Upper lobe of left lung (tissue), 6 donors: Measurements from ENCODE around the gene MAEL. TPM values are rescaled to one million over a fixed set of nuclear protein-coding genes. Genes with fewer than 3 reads are reported as not detected.

Source experiments
- ATAC-seq, 2 donors: fragments of 200-7000 bp; cut with Tn5 transposase; one replicate each; pipeline ENCODE4 v1.9.1; 2022; ENCODE audit warnings: mild to moderate bottlenecking in 2 of 2, moderate library complexity in 2 of 2; ENCODE audit not compliant: low FRiP score in 2 of 2
- DNase-seq, 2 donors: peaks; one replicate each; pipeline ENCODE4 v3.0.0-alpha.2; 2019 to 2020
- H3K27ac ChIP-seq, 4 donors: fragments of 200-600 bp; sonication (generic); one replicate each; pipeline ENCODE4 v1.5.1; 2016 to 2019
- H3K27me3 ChIP-seq, 4 donors: fragments of 200-600 bp; sonication (generic); one replicate each; pipeline ENCODE4 v1.5.1; 2017 to 2019
- H3K36me3 ChIP-seq, 4 donors: fragments of 200-600 bp; sonication (generic); one replicate each; pipeline ENCODE4 v1.5.1; 2016 to 2019
- H3K4me1 ChIP-seq, 4 donors: fragments of 200-600 bp; sonication (generic); one replicate each; pipeline ENCODE4 v1.5.1; 2018 to 2019
- H3K4me3 ChIP-seq, 4 donors: fragments of 200-600 bp; sonication (generic); one replicate each; pipeline ENCODE4 v1.5.1; 2017 to 2019; ENCODE audit warnings: mild to moderate bottlenecking in 2 of 4, moderate library complexity in 1 of 4
- H3K9me3 ChIP-seq, 4 donors: fragments of 200-600 bp; sonication (generic); one replicate each; pipeline ENCODE4 v1.5.1; 2018 to 2019
- CTCF ChIP-seq, 6 experiments: fragments of 450-650 bp in 4 of 6; fragments of 200-600 bp in 2 of 6; sonication (generic) in 2 of 6; IDR thresholded peaks; one replicate each; pipeline ENCODE4 v1.5.1; 2016 to 2019; ENCODE audit warnings: antibody characterized with exemption in 6 of 6
- EP300 ChIP-seq, 4 donors: sonication (generic); formaldehyde crosslinking; IDR thresholded peaks; one replicate each; pipeline ENCODE4 v1.5.1; 2017; ENCODE audit warnings: antibody characterized with exemption in 4 of 4, control low read depth in 2 of 4
- POLR2A ChIP-seq, 4 donors: fragments of 450-650 bp; IDR thresholded peaks; one replicate each; pipeline ENCODE4 v1.5.1; 2016 to 2017; ENCODE audit warnings: antibody characterized with exemption in 4 of 4, mild to moderate bottlenecking in 2 of 4
- POLR2AphosphoS5 ChIP-seq, 2 donors: sonication (generic); formaldehyde crosslinking; IDR thresholded peaks; one replicate each; pipeline ENCODE4 v1.5.1; 2017; ENCODE audit warnings: antibody characterized with exemption in 2 of 2
- WGBS, 2 donors: methylation state at CpG; one replicate each; pipeline ENCODE4 v1.1.5; 2017 to 2018; 5-methylcytosine and 5-hydroxymethylcytosine counted together
- total RNA-seq, 6 donors: library from RNA; depleted of rRNA in 4 of 6; stranded (reverse); fragments of >200 nt in 4 of 6; gene quantifications; one replicate each; pipeline versions ENCODE4 v1.1.0 to v1.2.1, GENCODE V29; 2016 to 2021
- donor health status: DM: no; HTN: no; CAD: no; lungs with moderate emphysema.
- donor health status: DM: no; HTN: yes; CAD: no; lungs with severe emphysema.

The MAEL gene
- total RNA-seq, 6 donors from 2014 or later, result not detected

- WGBS, 2 donors, result 49 to 55% methylated on average over 10 of the region's 10 CpGs
- DNase-seq, result no peak
- no peak for ATAC-seq
Measured at GRCh38 chr1:167056529-167057231, 67.6 kb downstream of the MAEL start.

GRCh38 chr1:167057241-167057688 is 68.2 kb downstream of the MAEL start:
- WGBS, 2 donors, result 35 to 51% methylated on average over 6 of the region's 6 CpGs
- DNase-seq (no peak), ATAC-seq (no peak)
- peaks cover 3 to 9% (median 5%) of the 10 kb centered on the region in 4 donors for H3K4me1 ChIP-seq
- H3K27ac ChIP-seq, result no peak overlapping the region
- H3K4me3 ChIP-seq, result no peak overlapping the region
- H3K36me3 ChIP-seq, result no peaks in the 10 kb centered on the region
- no peak for TF ChIP-seq POLR2AphosphoS5 (IDR thresholded peaks at IDR 0.05)
- TF ChIP-seq EP300 (IDR thresholded peaks at IDR 0.05), result no peak
- no peak for TF ChIP-seq POLR2A (IDR thresholded peaks at IDR 0.05)
- TF ChIP-seq CTCF (IDR thresholded peaks at IDR 0.05), result peak in 3 of 6 experiments; percentile 26 to 41 (median 27)
- no peaks in the 10 kb centered on the region for H3K27me3 ChIP-seq
- H3K9me3 ChIP-seq, result no peaks in the 10 kb centered on the region

More at GRCh38 chr1:167056529-167057231, 67.6 kb downstream of the MAEL start:
- no peaks in the 10 kb centered on the region for H3K36me3 ChIP-seq
- H3K9me3 ChIP-seq, result no peaks in the 10 kb centered on the region
- H3K4me3 ChIP-seq, result no peak overlapping the region
- no peak overlapping the region for H3K27ac ChIP-seq
- H3K27me3 ChIP-seq, result no peaks in the 10 kb centered on the region
- H3K4me1 ChIP-seq, result peaks cover 3 to 9% (median 5%) of the 10 kb centered on the region in 4 donors
- TF ChIP-seq POLR2AphosphoS5 (IDR thresholded peaks at IDR 0.05) (no peak), EP300 (IDR thresholded peaks at IDR 0.05) (no peak), POLR2A (IDR thresholded peaks at IDR 0.05) (no peak), CTCF (IDR thresholded peaks at IDR 0.05) (no peak)

GRCh38 chr1:167059045-167059808 is 70.1 kb downstream of the MAEL start:
- H3K36me3 ChIP-seq, result no peaks in the 10 kb centered on the region
- no peak overlapping the region for H3K4me3 ChIP-seq
- peak in 1 of 2 donors; percentile 58 for DNase-seq
- peak; percentile 54 to 87 for ATAC-seq
- 13 to 15% methylated on average over 17 of the region's 17 CpGs for WGBS, 2 donors
- no peak overlapping the region for H3K27ac ChIP-seq
- no peaks in the 10 kb centered on the region for H3K27me3 ChIP-seq
- no peaks in the 10 kb centered on the region for H3K9me3 ChIP-seq
- no peak for TF ChIP-seq POLR2A (IDR thresholded peaks at IDR 0.05)
- TF ChIP-seq CTCF (IDR thresholded peaks at IDR 0.05), result peak; percentile 85 to 94 (median 92)
- peaks cover 3 to 9% (median 5%) of the 10 kb centered on the region in 4 donors for H3K4me1 ChIP-seq

- no peaks in the 10 kb centered on the region for H3K9me3 ChIP-seq
- ATAC-seq, result no peak
- no peak for TF ChIP-seq EP300 (IDR thresholded peaks at IDR 0.05)
- TF ChIP-seq POLR2AphosphoS5 (IDR thresholded peaks at IDR 0.05), result no peak
- TF ChIP-seq POLR2A (IDR thresholded peaks at IDR 0.05), result no peak
- no peak for TF ChIP-seq CTCF (IDR thresholded peaks at IDR 0.05)
- no peak for DNase-seq
- no peak overlapping the region for H3K4me3 ChIP-seq
- no peak overlapping the region for H3K27ac ChIP-seq
- H3K36me3 ChIP-seq, result no peaks in the 10 kb centered on the region
- peaks cover 3 to 9% (median 5%) of the 10 kb centered on the region in 4 donors for H3K4me1 ChIP-seq
- WGBS, 2 donors, result 35 to 37% methylated on average over 1 of the region's 1 CpG
- H3K27me3 ChIP-seq, result no peaks in the 10 kb centered on the region
Measured at GRCh38 chr1:167059809-167060107, 70.7 kb downstream of the MAEL start.
